Epithelial cell of esophagus (primary cell): Measurements from ENCODE around the gene RHOBTB1.

Experiments used
- DNase-seq: peaks from one replicate; pipeline ENCODE4 v3.0.0; 2010; ENCODE audit warnings: low read depth
- H3K4me3 ChIP-seq: 2 replicates; pipeline ENCODE4 v1.5.1; 2011; ENCODE audit warnings: mild to moderate bottlenecking, low read length, control low read depth
- TF ChIP-seq, protein P1 (sequence below): IDR thresholded peaks from 2 replicates; pipeline ENCODE4 v1.5.1; 2011; ENCODE audit warnings: low read depth, mild to moderate bottlenecking, low read length, control low read depth, inconsistent platforms; ENCODE audit not compliant: insufficient read depth; ENCODE audit errors: missing control alignments

The RHOBTB1 gene

DNA sequence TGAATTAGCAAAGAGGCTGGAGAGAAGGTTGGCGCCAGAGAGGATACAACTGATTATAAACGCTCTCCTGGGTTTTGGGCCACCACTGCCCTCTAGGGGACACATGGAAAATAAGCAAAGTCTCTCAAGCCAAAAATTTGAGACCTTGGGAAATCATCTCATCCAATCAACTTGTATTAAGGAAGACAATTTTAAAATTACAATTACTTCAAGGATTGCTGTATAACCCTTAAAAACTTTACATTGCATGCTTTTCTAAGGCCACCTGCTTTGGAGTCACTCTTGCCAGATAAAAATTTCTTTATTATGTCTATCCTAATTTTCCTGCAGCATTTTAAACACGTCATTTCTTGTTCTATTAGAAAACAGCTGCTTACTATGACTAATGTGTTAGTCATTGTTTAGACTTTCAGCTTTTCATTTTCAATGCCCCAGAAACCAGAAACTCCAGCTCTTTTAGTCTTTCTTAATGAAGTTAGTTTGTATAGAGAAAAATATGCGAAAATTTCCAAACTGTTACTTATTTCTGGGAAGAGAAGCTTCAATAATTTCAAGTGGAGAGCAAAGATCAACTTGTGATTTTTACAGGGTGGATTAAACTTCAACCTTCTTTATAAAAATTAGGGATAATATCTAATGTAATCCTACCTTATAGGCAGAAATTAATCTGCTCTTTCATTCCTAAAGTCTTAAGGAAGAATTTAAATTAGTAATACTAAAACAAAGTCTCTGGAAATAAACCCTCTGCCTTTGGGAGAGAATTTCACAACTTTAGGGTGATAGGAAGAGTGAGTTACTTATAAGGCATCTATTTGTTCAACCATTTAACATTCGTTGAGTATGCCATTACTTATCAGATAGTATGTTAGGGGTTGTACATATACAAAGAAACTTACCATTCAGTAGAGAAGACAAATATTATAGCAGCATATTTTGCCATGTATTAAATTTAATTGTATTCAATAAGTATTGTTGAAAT, 20.6 kb upstream of the RHOBTB1 start:
- no peak overlapping the region for H3K4me3 ChIP-seq
- DNase-seq, result peak; percentile 87

DNA sequence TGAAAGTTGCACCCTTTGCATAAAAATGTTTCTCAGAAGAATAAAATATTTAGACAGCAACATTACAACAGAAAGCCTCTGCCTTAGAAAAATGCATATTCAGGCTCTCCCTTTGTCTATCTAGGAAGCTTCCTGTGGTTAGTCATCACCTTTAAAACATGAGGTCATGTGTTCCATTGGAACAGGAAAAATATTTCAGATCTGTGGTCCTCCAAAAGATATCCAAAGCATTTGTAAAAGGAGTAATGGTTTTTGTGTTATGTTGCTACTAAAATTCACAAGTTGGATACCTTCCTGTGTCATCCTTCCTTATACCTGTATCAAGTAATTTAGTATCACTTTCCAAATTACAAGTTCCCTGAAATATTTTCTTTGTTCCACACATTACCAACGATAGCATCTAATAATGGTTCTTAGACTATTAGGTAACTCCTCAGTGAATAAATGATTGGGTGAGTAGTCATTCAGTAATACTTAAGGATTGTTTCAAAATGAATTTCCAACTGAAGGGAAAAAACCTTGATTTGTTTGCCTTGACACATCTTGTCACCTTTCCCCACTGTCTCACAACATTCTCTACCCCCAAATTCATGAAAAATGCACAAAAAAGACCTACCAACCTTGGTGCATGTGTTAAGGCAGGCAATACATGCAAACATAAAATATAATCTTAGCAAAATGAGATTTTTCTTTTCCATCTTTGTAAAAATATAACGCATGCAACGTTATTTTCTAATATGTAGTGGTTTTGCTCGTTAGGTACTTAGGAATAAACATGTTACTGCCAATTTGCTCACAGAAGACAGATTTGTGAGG, 19.7 kb upstream of the RHOBTB1 start:
- H3K4me3 ChIP-seq, result no peak overlapping the region
- TF ChIP-seq, protein P1, sequence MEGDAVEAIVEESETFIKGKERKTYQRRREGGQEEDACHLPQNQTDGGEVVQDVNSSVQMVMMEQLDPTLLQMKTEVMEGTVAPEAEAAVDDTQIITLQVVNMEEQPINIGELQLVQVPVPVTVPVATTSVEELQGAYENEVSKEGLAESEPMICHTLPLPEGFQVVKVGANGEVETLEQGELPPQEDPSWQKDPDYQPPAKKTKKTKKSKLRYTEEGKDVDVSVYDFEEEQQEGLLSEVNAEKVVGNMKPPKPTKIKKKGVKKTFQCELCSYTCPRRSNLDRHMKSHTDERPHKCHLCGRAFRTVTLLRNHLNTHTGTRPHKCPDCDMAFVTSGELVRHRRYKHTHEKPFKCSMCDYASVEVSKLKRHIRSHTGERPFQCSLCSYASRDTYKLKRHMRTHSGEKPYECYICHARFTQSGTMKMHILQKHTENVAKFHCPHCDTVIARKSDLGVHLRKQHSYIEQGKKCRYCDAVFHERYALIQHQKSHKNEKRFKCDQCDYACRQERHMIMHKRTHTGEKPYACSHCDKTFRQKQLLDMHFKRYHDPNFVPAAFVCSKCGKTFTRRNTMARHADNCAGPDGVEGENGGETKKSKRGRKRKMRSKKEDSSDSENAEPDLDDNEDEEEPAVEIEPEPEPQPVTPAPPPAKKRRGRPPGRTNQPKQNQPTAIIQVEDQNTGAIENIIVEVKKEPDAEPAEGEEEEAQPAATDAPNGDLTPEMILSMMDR, result no peak
- peak; percentile 70 for DNase-seq

More for the DNA sequence above, 20.6 kb upstream of the RHOBTB1 start:
- TF ChIP-seq, protein P1, result peak; percentile 84

DNA sequence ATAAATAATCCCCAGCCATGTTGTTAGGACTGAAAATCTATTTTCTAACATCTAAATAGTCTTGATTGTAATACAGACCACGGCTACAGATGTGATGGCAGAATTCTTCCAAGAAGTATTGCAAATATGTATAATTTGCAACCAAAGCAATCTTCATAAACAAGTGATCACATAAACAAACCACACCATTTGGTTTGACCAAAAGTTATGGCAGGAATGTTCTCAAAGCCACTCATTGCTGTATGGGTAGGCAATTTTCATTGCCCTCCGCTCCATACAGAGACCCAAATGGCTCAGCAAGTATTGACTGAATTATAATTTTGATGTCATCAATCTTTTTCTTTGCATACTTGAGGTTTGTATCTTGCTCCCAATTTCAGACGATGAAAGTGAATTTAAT, 19.0 kb upstream of the RHOBTB1 start:
- no peak for DNase-seq
- TF ChIP-seq, protein P1, result no peak
- H3K4me3 ChIP-seq, result no peak overlapping the region

DNA sequence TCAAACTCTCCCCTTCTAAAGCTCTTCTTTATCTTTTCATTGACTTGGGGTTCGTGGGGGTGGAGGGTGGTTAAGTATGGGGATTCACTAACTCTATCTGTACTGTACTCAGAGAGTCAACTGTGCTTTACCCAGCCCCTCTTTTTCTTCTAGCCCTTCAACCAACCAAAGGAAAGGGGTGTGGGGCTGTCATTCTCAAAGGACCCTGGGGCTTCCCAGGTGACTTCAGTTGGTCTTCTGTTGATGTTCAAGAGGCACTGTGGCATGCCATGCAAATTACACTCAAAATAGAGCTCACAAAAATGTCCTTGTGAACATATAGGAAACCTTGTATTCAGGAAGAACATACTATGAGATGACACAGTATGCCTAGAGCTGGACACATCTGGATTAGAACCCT, 16.9 kb upstream of the RHOBTB1 start:
- H3K4me3 ChIP-seq, result no peak overlapping the region
- DNase-seq, result no peak
- TF ChIP-seq, protein P1, result no peak

DNA sequence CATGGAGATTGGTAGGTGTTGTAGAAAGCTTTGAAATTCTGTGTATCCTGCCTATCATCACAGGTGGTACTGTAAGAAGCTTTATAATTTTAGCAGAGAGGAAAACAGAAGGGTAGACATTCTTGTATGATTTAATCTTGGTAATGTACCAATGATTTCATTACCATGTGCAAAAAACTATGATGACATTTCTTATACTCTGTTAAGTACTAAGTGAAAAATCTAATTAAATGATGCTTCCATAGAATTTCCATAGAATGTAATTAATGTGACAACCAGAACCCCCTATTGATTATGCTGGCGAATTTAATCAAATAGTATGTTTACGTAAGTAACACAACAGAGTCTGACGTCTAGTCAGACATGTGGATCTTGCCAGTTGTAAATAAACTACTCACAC, 16.0 kb upstream of the RHOBTB1 start:
- DNase-seq, result no peak
- TF ChIP-seq, protein P1, result no peak
- no peak overlapping the region for H3K4me3 ChIP-seq

DNA sequence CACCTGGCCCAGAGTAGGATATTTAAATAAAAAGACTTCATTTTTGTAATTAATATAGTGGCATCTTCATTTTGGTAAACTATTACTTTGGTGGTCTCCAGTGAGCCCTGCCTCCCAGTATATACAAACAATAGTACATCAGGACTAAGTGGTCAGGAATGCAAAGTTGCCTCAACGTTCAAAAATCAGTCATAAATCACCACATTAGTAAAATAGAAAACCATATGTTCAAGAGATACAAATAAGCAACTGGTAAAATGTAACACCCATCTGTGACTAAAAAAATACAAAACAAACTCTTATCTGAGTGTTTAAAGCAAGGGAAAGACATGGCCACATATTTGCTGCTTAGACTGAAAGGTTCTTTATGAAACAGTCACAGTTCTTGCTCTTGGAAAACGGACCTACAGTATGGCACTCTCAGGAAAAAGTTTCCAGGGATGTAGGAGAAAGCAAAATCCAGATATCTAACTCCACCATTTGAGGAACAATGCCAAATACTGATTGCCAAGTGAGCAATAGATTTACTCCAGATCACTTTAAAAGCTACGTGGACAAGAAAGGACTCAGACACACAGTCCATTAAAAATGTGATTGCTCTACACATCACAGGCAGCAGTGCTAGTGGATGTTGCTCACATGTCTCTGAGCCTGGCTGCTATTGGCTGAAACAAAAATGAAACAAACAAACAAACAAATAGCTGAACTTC, 15.1 kb upstream of the RHOBTB1 start:
- no peak overlapping the region for H3K4me3 ChIP-seq
- DNase-seq, result no peak
- TF ChIP-seq, protein P1, result no peak
